WERI-Rb-1 (cell line): Measurements from ENCODE around the gene CBLN3.

ENCODE experiments used
- DNase-seq: peaks from one replicate; pipeline ENCODE4 v3.0.0-alpha.2; 2020
- H3K27ac ChIP-seq: fragments of 250-450 bp; sonication (Bioruptor Pico); 2 replicates; pipeline ENCODE4 v1.5.1; 2020; ENCODE audit warnings: mild to moderate bottlenecking, moderate library complexity
- H3K27me3 ChIP-seq: fragments of 250-450 bp; sonication (Bioruptor Pico); 2 replicates; pipeline ENCODE4 v1.5.1; 2021; ENCODE audit warnings: mild to moderate bottlenecking, low read depth, moderate library complexity; ENCODE audit not compliant: insufficient read depth, severe bottlenecking
- H3K36me3 ChIP-seq: fragments of 250-450 bp; sonication (Bioruptor Pico); 2 replicates; pipeline ENCODE4 v1.5.1; 2020; ENCODE audit warnings: mild to moderate bottlenecking, moderate library complexity
- H3K4me3 ChIP-seq: 2 replicates; pipeline ENCODE4 v1.5.1; 2011; ENCODE audit warnings: low read depth, mild to moderate bottlenecking, control low read depth, low read length
- H3K9me3 ChIP-seq: fragments of 250-450 bp; sonication (Bioruptor Pico); 2 replicates; pipeline ENCODE4 v1.5.1; 2021; ENCODE audit warnings: mild to moderate bottlenecking, moderate library complexity; ENCODE audit not compliant: severe bottlenecking
- TF ChIP-seq, protein P1 (sequence below): IDR thresholded peaks from 2 replicates; pipeline ENCODE4 v1.5.1; 2011; ENCODE audit warnings: low read depth, mild to moderate bottlenecking, control low read depth, inconsistent platforms, low read length

Gene CBLN3

DNA sequence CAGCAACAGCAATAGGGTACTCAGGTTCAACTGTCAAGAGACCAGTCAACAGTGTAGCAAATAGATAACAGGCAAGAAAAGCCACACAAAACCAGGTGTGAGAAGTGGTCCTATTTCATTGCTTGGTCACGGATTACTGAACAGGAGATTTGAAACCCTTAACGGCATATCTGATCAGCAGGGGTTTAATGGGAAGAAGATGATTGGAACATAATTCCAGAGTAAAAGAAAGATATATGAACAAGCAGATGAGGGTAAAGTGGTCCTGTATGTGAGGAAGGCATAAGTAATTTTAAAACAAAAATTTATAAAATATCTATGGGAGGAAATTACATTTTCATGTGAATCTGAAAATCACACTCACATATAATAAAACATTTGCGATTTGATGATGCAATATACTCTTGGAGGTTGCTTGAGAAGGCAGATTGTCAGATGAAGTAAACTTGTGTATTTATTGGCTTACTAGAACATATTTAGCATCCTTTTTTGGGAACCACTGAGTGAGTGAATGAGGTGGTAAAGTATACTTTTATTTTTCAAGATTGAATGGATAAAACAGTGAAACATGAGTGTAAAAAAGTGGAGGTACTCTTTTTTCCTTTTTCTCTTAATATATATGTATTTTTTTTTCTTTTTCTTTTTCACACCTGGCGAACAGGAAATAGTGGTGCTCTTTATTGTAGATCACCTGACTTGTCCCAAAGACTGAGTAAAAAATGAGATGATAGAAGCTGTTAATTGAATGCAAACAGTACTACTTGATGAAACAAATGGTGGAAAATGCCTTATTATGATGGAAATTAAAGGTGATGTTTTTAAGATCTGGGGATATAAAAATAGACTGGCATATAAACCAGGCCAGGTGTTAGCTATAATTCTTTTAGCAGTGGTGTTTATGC is 34.7 kb upstream of the CBLN3 start:
- H3K27me3 ChIP-seq: peaks cover 29% of the 10 kb centered on the region
- H3K4me3 ChIP-seq: no peak overlapping the region
- H3K9me3 ChIP-seq: no peaks in the 10 kb centered on the region
- H3K27ac ChIP-seq: no peak overlapping the region
- no peaks in the 10 kb centered on the region for H3K36me3 ChIP-seq
- TF ChIP-seq, protein P1, sequence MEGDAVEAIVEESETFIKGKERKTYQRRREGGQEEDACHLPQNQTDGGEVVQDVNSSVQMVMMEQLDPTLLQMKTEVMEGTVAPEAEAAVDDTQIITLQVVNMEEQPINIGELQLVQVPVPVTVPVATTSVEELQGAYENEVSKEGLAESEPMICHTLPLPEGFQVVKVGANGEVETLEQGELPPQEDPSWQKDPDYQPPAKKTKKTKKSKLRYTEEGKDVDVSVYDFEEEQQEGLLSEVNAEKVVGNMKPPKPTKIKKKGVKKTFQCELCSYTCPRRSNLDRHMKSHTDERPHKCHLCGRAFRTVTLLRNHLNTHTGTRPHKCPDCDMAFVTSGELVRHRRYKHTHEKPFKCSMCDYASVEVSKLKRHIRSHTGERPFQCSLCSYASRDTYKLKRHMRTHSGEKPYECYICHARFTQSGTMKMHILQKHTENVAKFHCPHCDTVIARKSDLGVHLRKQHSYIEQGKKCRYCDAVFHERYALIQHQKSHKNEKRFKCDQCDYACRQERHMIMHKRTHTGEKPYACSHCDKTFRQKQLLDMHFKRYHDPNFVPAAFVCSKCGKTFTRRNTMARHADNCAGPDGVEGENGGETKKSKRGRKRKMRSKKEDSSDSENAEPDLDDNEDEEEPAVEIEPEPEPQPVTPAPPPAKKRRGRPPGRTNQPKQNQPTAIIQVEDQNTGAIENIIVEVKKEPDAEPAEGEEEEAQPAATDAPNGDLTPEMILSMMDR: no peak
- DNase-seq: no peak

DNA sequence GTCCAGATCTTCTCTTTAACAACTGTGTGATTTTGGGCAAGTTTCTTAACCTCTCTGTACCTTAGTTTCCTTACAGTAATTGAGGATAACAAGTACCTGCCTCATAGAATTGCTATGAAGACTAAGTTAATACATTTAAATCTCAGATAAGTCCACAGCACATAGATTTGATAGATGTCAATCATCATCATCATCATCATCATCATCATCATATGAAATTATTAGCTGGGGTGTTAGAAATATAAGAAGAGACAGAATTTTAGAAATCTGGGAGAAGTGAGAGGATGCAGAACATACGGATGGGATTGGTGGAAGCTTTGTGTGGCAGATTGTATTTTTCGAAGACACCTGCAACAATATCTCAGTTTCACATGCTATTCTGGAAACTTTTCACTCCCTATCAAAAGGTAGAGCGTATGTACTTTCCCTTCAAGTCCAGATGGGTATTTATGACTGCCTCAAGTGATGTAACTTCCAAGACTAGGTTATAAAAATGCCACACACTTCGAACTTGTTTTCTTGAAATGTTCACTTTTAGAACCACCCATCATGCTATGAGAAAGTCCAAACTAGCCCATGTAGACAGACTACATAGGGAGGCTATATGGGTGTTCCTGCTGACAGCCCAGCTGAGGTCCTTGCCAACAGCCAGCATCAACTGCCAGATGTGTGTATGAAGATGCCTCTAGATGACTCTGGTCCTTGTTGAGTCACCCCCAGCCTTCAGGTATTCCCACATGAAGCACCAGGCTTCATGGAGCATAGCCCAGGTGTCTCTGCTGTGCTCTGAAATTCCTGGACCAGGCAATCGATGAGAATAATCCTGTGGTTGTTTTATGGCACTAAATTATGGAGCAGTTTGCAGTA is 33.8 kb upstream of the CBLN3 start:
- no peak overlapping the region for H3K4me3 ChIP-seq
- H3K27ac ChIP-seq: no peak overlapping the region
- no peaks in the 10 kb centered on the region for H3K36me3 ChIP-seq
- H3K27me3 ChIP-seq: peaks cover 29% of the 10 kb centered on the region
- no peak for DNase-seq
- TF ChIP-seq, protein P1: no peak
- no peaks in the 10 kb centered on the region for H3K9me3 ChIP-seq

DNA sequence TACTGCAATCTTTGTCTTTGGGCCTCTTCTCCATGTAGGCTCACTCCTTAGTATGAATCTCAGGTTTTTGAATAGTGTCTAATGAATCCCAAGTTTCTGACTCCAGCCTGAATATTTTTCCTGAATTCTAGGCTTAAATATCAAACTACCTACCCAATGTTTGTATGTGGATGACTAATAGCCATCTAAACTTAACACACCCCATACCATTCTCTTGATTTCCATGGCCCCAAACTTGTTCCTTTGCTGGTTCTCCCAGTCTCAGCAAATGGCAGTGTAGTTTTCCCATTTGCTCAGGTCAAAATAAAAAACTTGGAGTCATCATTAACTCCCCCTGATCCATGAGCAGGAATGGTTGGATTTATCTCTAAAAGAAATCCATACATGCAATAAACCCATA is 31.9 kb upstream of the CBLN3 start:
- TF ChIP-seq, protein P1: no peak
- H3K27me3 ChIP-seq: peaks cover 25% of the 10 kb centered on the region
- no peak for DNase-seq
- no peak overlapping the region for H3K27ac ChIP-seq
- H3K9me3 ChIP-seq: no peaks in the 10 kb centered on the region
- no peak overlapping the region for H3K4me3 ChIP-seq
- H3K36me3 ChIP-seq: no peaks in the 10 kb centered on the region

DNA sequence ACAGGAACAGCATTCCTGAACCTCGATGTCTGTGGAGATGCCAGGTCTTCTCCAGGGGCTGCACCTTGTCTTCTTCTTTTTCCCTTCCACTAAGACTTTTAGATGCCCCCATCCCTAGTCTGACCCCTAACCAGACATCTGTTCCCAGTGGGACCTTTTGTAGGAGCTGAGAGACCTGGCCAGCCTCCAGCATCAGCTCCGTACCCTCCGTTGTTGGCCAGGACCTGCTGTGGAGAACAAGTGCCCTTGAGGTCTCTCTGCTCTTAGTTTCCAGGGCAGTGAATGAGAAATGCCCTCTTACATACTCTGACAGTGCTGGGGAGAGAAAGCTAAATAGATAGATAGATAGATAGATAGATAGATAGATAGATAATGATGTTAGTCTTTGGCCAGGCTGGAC is 29.9 kb upstream of the CBLN3 start:
- H3K4me3 ChIP-seq: no peak overlapping the region
- no peak for DNase-seq
- H3K36me3 ChIP-seq: no peaks in the 10 kb centered on the region
- TF ChIP-seq, protein P1: no peak
- H3K27me3 ChIP-seq: peaks cover 16% of the 10 kb centered on the region
- H3K9me3 ChIP-seq: no peaks in the 10 kb centered on the region
- no peak overlapping the region for H3K27ac ChIP-seq

DNA sequence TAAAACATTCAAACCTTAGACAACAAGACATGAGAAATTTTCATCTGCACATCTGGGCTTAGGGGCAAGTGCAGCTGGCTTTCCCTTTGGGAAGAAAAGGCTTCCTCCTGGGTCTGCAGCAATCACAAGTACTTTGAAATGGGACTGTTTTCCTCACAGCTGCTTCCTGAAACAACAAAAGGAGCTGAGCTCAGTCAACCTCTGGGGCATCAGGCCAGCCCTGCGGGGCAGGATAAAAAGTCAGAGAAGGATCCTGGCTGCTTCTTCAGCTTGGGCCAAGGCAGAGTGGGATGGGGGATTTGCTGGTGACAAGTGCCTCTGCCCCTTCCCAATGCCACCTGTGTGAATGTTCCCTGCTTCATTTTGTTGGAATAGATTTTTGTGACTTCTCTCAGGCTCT is 29.3 kb upstream of the CBLN3 start:
- no peak for DNase-seq
- peaks cover 3% of the 10 kb centered on the region for H3K9me3 ChIP-seq
- H3K27ac ChIP-seq: no peak overlapping the region
- no peak overlapping the region for H3K4me3 ChIP-seq
- H3K36me3 ChIP-seq: no peaks in the 10 kb centered on the region
- TF ChIP-seq, protein P1: no peak
- peaks cover 16% of the 10 kb centered on the region for H3K27me3 ChIP-seq
